K562 (cell line): ENCODE data around the gene CCM2. TPM values are rescaled to one million over a fixed set of nuclear protein-coding genes. Genes with fewer than 3 reads are reported as not detected.

Experiments
- ATAC-seq: fragments of 200-7000 bp; cut with Tn5 transposase; 3 replicates; pipeline ENCODE4 v1.9.1; 2020; ENCODE audit warnings: moderate library complexity
- BruUV-seq: library from RNA; stranded (reverse); fragments of 400-500 nt; replicated peaks from 2 replicates; lab custom pipeline; 2021; lab: Mats Ljungman, UMichigan
- CTCF ChIA-PET: fragments of 300-600 bp; formaldehyde crosslinking; extraction: SDS; loops from one replicate; lab custom pipeline; 2021; ENCODE audit warnings: low intra/inter-chr PET ratio; lab: Yijun Ruan, JAX
- POLR2A ChIA-PET: fragments of 300-600, 350-650 bp; sonication (Branson Sonifier 250); formaldehyde crosslinking; extraction: SDS; loops from one replicate; lab custom pipeline; 2021; ENCODE audit warnings: antibody characterized with exemption, inconsistent platforms; lab: Yijun Ruan, JAX
- DNase-seq, 4 experiments: peaks; one replicate each; pipeline versions ENCODE4 v3.0.0 to v3.0.0-alpha.2; 2011 to 2018; ENCODE audit warnings: low spot score in 3 of 4, mixed read lengths in 3 of 4; ENCODE audit errors: extremely low read depth in 1 of 4
- FAIRE-seq: peaks from 2 replicates; lab custom pipeline; 2011; peaks lifted over from hg19 to GRCh38; lab: Jason Lieb, UNC
- H2AFZ ChIP-seq: 2 replicates; pipeline ENCODE4 v1.6.0; 2011; ENCODE audit warnings: low read depth, low read length, control low read depth, inconsistent platforms
- H3K27ac ChIP-seq: fragments of 200-600 bp; 3 replicates; pipeline ENCODE4 v1.8.0; 2011; ENCODE audit warnings: low read depth, mild to moderate bottlenecking, control low read depth, inconsistent platforms, low read length, moderate library complexity, mixed read lengths; ENCODE audit errors: extremely low read depth
- H3K27me3 ChIP-seq, 2 experiments: fragments of 300-600 bp in 1 of 2; 2 replicates in 1 of 2; 3 replicates in 1 of 2; pipeline versions ENCODE4 v1.6.0 to v1.8.0; 2011; ENCODE audit warnings: inconsistent platforms in 2 of 2, low read length in 2 of 2, mild to moderate bottlenecking in 1 of 2, mixed read lengths in 1 of 2, moderate library complexity in 1 of 2; ENCODE audit not compliant: control insufficient read depth in 2 of 2, insufficient read depth in 2 of 2
- H3K36me3 ChIP-seq: fragments of 300-600 bp; 3 replicates; pipeline ENCODE4 v1.8.0; 2011; ENCODE audit warnings: mild to moderate bottlenecking, low read length, inconsistent platforms; ENCODE audit not compliant: control insufficient read depth, insufficient read depth
- H3K4me1 ChIP-seq, 2 experiments: fragments of 200-600 bp in 1 of 2; replicated peaks in 1 of 2; 2 replicates in 1 of 2; 3 replicates in 1 of 2; pipeline versions ENCODE4 v1.5.1 to v1.8.0; 2011; ENCODE audit warnings: inconsistent platforms in 2 of 2, low read length in 2 of 2, mild to moderate bottlenecking in 1 of 2, mixed read lengths in 1 of 2, moderate library complexity in 1 of 2; ENCODE audit not compliant: control insufficient read depth in 2 of 2, insufficient read depth in 2 of 2
- H3K4me2 ChIP-seq: 2 replicates; pipeline ENCODE4 v1.6.1; 2011; ENCODE audit warnings: low read length, control low read depth, inconsistent platforms, mixed read lengths; ENCODE audit not compliant: insufficient read depth
- H3K4me3 ChIP-seq: fragments of 200-600 bp; sonication (generic), shearing (Covaris generic); 2 replicates; pipeline ENCODE4 v1.5.1; 2016; ENCODE audit warnings: control low read depth, inconsistent platforms
- H3K79me2 ChIP-seq: fragments of 200-600 bp; 3 replicates; pipeline ENCODE4 v1.8.0; 2011; ENCODE audit warnings: low read length, inconsistent platforms; ENCODE audit not compliant: control insufficient read depth, insufficient read depth
- H3K9ac ChIP-seq, 2 experiments: 2 replicates each; pipeline versions ENCODE4 v1.6.0 to v1.6.1; 2011; ENCODE audit warnings: low read depth in 2 of 2, low read length in 2 of 2, control low read depth in 1 of 2, inconsistent platforms in 1 of 2, mild to moderate bottlenecking in 1 of 2, mixed read lengths in 1 of 2; ENCODE audit not compliant: insufficient read depth in 1 of 2
- H3K9me1 ChIP-seq: one replicate; pipeline ENCODE4 v1.6.0; 2011; ENCODE audit warnings: inconsistent platforms, mild to moderate bottlenecking, low read length, moderate library complexity; ENCODE audit not compliant: control insufficient read depth, insufficient read depth
- H3K9me3 ChIP-seq: replicated peaks from 2 replicates; pipeline ENCODE4 v1.5.1; 2011; ENCODE audit warnings: low read depth, low read length, inconsistent platforms; ENCODE audit not compliant: control insufficient read depth, insufficient read depth
- H4K20me1 ChIP-seq: replicated peaks from 2 replicates; pipeline ENCODE4 v1.6.1; 2011; ENCODE audit warnings: low read length, inconsistent platforms, mixed read lengths; ENCODE audit not compliant: control insufficient read depth, insufficient read depth
- KDM4B ChIP-seq, 2 experiments: fragments of 450-650 bp in 1 of 2; sonication (generic) in 1 of 2; IDR thresholded peaks; 2 replicates each; pipeline ENCODE4 v1.6.1; 2016 to 2017; ENCODE audit warnings: borderline replicate concordance in 2 of 2, antibody characterized with exemption in 1 of 2, low read depth in 1 of 2, mild to moderate bottlenecking in 1 of 2
- WGBS: fragments of 100-300 bp; shearing (Covaris generic); methylation state at CpG from one replicate; pipeline ENCODE4 v1.1.6; 2016; ENCODE audit warnings: low coverage, mixed read lengths; ENCODE audit not compliant: insufficient coverage; ENCODE audit errors: missing lambda C conversion rate; 5-methylcytosine and 5-hydroxymethylcytosine counted together
- in situ Hi-C: fragments of 300-500 bp; cut with MboI; formaldehyde crosslinking; loops from 4 replicates; pipeline ENCODE4 v1.15.0; 2018; ENCODE audit warnings: inconsistent platforms, mixed read lengths
- intact Hi-C: fragments of 100-400 bp; cut with micrococcal nuclease; formaldehyde crosslinking; loops from 2 replicates; pipeline ENCODE4 v1.14.2; 2022
- polyA plus RNA-seq, 8 experiments: library from polyadenylated mRNA; depleted of rRNA in 4 of 8; stranded (reverse) in 5 of 8; unstranded in 3 of 8; fragments of >200 nt; fragmentation: Nextera tagmentation in 2 of 8; fragmentation: Illumina TruSeq in 1 of 8; extraction: Ambion mirVana in 2 of 8; extraction: Trizol in 1 of 8; gene quantifications; 2 replicates each; pipeline versions ENCODE4 v1.2.1 to v1.2.3, GENCODE V29; 2011 to 2014; ENCODE audit warnings: inconsistent platforms in 1 of 8, missing spikeins in 1 of 8
- total RNA-seq, 7 experiments: library from RNA; depleted of rRNA in 6 of 7; stranded (reverse); fragments of >200 nt in 6 of 7; fragmentation: Illumina TruSeq in 2 of 7; extraction: Trizol in 2 of 7; gene quantifications; 2 replicates each; pipeline versions ENCODE4 v1.2.1 to v1.2.3, GENCODE V29; 2011 to 2021; ENCODE audit warnings: low replicate concordance in 1 of 7
- TF ChIP-seq, protein P1 (sequence below): fragments of 450-650 bp; formaldehyde crosslinking; IDR thresholded peaks from 2 replicates; pipeline ENCODE4 v1.4.0; 2020; ENCODE audit warnings: mild to moderate bottlenecking, moderate library complexity

The CCM2 gene
- total and polyA plus RNA-seq, 9 of the 15 experiments (the other 6 are each of a cell fraction or from before 2014, with no cell fraction given): 0.41 to 38.6 (median 25.9) TPM

DNA sequence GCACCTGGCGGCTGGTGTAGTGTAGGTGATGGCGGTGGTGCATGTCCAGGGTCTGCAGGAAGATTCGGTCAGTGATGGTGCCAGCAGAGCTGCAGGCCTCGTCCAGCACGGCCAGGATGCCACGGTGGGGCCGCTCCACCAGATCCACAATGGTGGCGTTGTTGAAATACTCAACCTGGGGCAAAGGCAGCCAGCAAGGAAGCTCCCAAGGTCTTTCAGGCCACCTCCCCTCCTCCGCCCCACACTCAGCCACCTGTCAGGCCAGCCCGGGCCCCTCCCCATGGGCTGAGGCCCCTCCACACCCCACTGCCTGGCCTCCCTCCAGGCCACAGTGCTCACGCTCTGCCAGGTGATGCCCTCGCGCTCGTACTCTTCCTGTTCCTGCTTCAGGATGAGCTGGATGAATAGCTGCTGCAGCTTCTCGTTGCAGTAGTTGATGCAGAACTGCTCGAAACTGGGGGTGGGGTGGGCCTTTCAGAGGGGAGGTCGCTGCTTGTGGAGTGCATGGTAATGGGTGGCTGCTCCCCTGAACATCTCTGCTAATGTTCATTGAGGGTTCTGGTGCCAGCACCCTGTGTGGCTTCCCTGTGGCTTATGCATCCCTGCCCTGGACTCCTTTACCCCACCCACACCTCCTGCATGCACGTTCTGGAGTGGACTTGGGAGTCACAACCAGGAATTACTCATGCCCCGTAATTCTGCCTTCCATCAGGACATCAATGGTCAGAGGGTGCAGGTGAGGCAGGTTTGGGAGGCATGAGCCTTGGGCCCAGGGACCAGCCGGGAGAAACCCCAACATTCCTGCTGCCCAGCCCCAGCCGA, 30.1 kb upstream of the CCM2 start:
- in situ Hi-C loops (loop anchor here (5.0 kb wide), 1 partner anchor 167 kb away; no protein-coding TSS in a partner anchor), intact Hi-C loops (loop anchor here (5.0 to 10.0 kb wide), 3 partner anchors 105 to 383 kb away; no protein-coding TSS in a partner anchor)
- no peak for DNase-seq
- no peak overlapping the region for H3K4me3 ChIP-seq
- 58% methylated on average over 21 of the region's 21 CpGs for WGBS
- no peaks in the 10 kb centered on the region for H3K9me1 ChIP-seq
- H4K20me1 ChIP-seq: no peaks in the 10 kb centered on the region
- H3K79me2 ChIP-seq: no peaks in the 10 kb centered on the region
- H2AFZ ChIP-seq: no peak overlapping the region
- H3K9me3 ChIP-seq: no peaks in the 10 kb centered on the region
- no peak overlapping the region for H3K27ac ChIP-seq
- no TSS peak for BruUV-seq
- ChIA-PET POLR2A (interaction anchor here (1.1 to 6.7 kb wide), 2 partner anchors 14 to 31 kb away, joined by 4 to 141 read pairs; no protein-coding TSS in a partner anchor), CTCF (no interaction called here)
- H3K36me3 ChIP-seq: no peaks in the 10 kb centered on the region
- no peaks in the 10 kb centered on the region for H3K27me3 ChIP-seq
- H3K4me1 ChIP-seq: peaks cover 14 to 55% of the 10 kb centered on the region in 2 experiments; a peak in 4 of 5 replicates
- ATAC-seq: no peak
- H3K9ac ChIP-seq: no peak overlapping the region; a peak in 1 of 4 replicates
- no peak for TF ChIP-seq KDM4B (IDR thresholded peaks at IDR 0.05; ENCODE audit: borderline replicate concordance in 2 of 2, low read depth in 1 of 2)
- TF ChIP-seq, protein P1, sequence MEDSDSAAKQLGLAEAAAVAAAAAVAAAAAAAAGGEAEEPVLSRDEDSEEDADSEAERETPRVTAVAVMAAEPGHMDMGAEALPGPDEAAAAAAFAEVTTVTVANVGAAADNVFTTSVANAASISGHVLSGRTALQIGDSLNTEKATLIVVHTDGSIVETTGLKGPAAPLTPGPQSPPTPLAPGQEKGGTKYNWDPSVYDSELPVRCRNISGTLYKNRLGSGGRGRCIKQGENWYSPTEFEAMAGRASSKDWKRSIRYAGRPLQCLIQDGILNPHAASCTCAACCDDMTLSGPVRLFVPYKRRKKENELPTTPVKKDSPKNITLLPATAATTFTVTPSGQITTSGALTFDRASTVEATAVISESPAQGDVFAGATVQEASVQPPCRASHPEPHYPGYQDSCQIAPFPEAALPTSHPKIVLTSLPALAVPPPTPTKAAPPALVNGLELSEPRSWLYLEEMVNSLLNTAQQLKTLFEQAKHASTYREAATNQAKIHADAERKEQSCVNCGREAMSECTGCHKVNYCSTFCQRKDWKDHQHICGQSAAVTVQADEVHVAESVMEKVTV: no peak
- FAIRE-seq: no peak
- no peak overlapping the region for H3K4me2 ChIP-seq
